Muscle of leg (tissue), 11 donors: ENCODE results near the gene ANO1. TPM values are rescaled to one million over a fixed set of nuclear protein-coding genes. Genes with fewer than 3 reads are reported as not detected.

Experiments used
- DNase-seq: peaks from one replicate; pipeline ENCODE4 v3.0.0; 2013
- H3K27ac ChIP-seq: one replicate; pipeline ENCODE4 v1.5.1; 2013; ENCODE audit warnings: mild to moderate bottlenecking, low read length, control low read depth
- H3K27me3 ChIP-seq: one replicate; pipeline ENCODE4 v1.6.1; 2013; ENCODE audit warnings: low read length; ENCODE audit not compliant: control insufficient read depth, insufficient read depth
- H3K36me3 ChIP-seq: one replicate; pipeline ENCODE4 v1.6.1; 2013; ENCODE audit warnings: low read length; ENCODE audit not compliant: control insufficient read depth, insufficient read depth
- H3K4me1 ChIP-seq: one replicate; pipeline ENCODE4 v1.6.1; 2013; ENCODE audit warnings: low read length; ENCODE audit not compliant: control insufficient read depth, insufficient read depth
- H3K4me3 ChIP-seq: one replicate; pipeline ENCODE4 v1.5.1; 2013; ENCODE audit warnings: low read length, control low read depth
- H3K9me3 ChIP-seq: replicated peaks from 2 replicates; pipeline ENCODE4 v1.6.1; 2013; ENCODE audit warnings: low read depth, low read length; ENCODE audit not compliant: control insufficient read depth
- WGBS: methylation state at CpG from one replicate; pipeline ENCODE4 v1.1.5; 2013; ENCODE audit warnings: missing lambda C conversion rate; ENCODE audit not compliant: insufficient coverage; 5-methylcytosine and 5-hydroxymethylcytosine counted together
- polyA plus RNA-seq, 8 donors: library from polyadenylated mRNA; unstranded; fragments of 120-200 nt; gene quantifications; one replicate each; pipeline versions ENCODE4 v1.2.1 to v1.2.3, GENCODE V29; 2013; ENCODE audit warnings: inconsistent platforms in 1 of 8, low replicate concordance in 1 of 8; ENCODE audit not compliant: insufficient read length in 8 of 8, insufficient read depth in 1 of 8
- total RNA-seq: library from RNA; stranded (reverse); fragments of 120-200 nt; gene quantifications from one replicate; pipeline ENCODE4 v1.2.4, GENCODE V29; 2013

Gene ANO1
- total and polyA plus RNA-seq, 9 donors, result 5.1 to 15.4 (median 8.2) TPM

DNA sequence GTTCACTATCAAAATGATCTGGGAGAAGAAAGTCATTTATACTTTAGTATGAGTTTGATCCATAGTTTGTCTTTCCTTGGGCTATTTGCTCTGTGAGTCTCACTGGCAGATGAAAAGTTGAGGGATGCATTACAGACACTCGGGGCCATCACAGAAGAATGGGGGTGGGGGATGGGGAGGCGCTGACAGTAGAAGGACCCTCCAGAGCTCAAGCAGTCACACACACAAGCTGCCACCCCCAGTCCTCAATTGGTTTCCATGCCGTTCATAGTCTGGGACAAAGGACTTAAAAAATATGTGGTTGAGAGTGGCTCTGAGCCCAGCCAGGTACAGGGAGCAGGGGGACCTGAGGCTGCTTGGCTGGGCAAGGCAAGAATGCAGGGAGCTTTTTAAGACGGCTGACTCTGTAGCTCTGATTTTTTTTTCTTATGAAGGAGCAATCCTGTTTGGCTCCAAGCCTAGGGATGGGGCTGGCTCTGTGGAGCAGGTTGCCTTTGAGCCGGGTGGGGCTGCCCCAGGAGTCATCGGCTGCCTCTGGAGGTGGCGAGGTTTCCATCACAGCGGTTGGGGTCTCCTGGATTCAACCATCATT, 13.3 kb upstream of the ANO1 start:
- Histone ChIP-seq H3K9me3 (no peaks in the 10 kb centered on the region), H3K27ac (no peak overlapping the region), H3K36me3 (no peaks in the 10 kb centered on the region), H3K27me3 (peaks cover 20% of the 10 kb centered on the region), H3K4me3 (no peak overlapping the region), H3K4me1 (no peaks in the 10 kb centered on the region)
- DNase-seq, result no peak
- WGBS, result 54% methylated on average over 4 of the region's 8 CpGs

DNA sequence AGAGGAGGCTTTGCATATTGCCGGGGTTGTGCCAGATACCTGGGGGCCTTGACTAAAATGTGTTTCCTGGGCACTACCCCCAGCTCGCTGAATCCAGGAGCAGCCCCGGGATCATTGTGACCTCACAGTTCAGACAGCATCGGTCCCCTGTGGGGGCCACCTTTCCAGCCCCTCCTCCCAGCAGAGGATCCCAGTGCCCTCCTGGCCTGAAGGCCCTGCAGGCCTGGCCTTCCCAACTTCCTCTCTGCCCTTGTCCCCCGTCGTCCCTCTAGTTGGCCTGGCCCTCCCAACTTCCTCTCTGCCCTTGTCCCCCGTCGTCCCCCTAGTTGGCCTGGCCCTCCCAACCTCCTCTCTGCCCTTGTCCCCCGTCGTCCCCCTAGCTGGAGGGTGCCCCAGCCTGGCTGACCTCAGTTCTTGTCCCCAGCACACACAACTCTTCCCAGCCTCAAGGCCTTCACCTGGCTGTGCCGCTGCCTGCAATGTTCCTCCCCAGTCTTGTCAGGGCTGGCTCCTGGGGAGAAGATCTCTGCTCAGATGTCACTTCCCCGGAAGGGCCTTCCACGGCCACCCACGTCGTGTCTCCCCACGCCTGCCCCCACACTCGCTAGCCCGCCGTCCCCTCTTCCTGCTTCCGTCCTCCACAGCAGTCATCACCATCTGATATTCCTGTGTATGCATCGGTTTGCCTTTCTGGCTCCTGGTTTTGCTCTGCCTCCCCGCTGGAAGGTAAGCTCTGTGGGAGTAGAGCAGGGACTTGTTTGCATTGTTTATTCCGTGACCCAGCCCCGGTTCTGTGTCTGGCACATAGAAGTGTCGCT, 12.6 kb upstream of the ANO1 start:
- Histone ChIP-seq H3K4me3 (no peak overlapping the region), H3K36me3 (no peaks in the 10 kb centered on the region), H3K27me3 (peaks cover 22% of the 10 kb centered on the region), H3K9me3 (no peaks in the 10 kb centered on the region), H3K27ac (no peak overlapping the region), H3K4me1 (no peaks in the 10 kb centered on the region)
- no peak for DNase-seq
- 82% methylated on average over 18 of the region's 25 CpGs for WGBS

DNA sequence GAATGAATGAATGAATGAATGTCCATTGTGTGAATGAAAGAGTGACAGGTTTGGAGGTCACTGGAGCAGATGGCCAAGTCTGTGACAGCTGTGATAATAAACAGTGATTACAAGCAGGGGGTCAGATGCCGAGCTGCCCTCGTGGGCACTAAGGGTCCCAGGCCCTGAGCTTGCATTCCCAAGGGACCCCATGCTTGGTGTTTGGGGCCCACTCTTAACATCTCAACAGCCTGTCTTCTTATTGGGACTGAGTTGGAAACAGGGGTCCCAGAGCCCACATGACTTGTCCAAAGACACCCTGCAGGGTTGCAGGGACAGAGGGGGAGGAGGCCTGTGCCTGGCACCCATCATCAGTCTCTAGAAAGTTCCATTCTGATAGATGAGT, 12.0 kb upstream of the ANO1 start:
- no peaks in the 10 kb centered on the region for H3K36me3 ChIP-seq
- no peak for DNase-seq
- no peak overlapping the region for H3K27ac ChIP-seq
- H3K4me1 ChIP-seq, result no peaks in the 10 kb centered on the region
- peaks cover 26% of the 10 kb centered on the region for H3K27me3 ChIP-seq
- no CpG with 5 or more reads among the region's 2 CpGs for WGBS
- H3K4me3 ChIP-seq, result no peak overlapping the region
- no peaks in the 10 kb centered on the region for H3K9me3 ChIP-seq

DNA sequence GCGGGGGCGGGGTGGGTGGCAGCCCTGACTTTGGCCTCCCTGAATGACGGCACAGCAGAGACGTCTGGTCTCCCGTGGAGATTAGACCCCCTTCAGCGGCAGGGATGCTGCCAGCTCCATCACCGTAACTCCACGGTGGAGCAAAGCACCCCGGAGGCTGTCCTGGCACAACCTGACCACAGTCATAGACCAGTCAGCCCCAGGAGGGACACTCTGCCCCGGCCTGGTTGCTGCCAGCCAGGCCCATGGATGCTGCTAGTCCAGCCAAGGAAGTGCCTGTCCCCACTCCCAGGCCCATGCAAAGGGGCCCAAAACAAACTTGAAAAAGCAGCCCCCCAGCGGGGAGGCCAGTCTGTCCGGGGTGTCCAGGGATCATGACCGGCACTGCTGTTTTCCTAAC, 11.5 kb upstream of the ANO1 start:
- Histone ChIP-seq H3K36me3 (no peaks in the 10 kb centered on the region), H3K4me1 (no peaks in the 10 kb centered on the region), H3K27ac (no peak overlapping the region), H3K9me3 (no peaks in the 10 kb centered on the region), H3K27me3 (peaks cover 29% of the 10 kb centered on the region), H3K4me3 (no peak overlapping the region)
- DNase-seq, result no peak
- 90% methylated on average over 5 of the region's 13 CpGs for WGBS

DNA sequence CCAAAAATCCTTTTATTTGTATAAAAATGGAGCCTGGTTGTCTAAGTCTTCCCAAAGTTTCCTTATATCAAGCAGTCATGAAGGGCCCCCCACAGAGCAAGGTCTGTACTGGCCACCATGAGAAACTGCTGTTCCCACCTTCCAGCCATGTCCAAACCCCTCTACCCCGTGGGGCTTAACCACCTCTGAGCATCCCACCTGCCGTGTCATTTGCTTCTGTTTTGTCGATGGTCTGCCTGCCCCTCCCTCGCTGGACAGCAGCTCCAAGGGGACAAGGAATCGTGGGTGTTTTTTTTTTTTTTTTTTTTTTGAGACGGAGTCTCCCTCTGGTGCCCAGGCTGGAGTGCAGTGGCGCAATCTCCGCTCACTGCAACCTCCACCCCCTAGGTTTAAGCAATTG, 11.1 kb upstream of the ANO1 start:
- H3K4me3 ChIP-seq, result no peak overlapping the region
- H3K4me1 ChIP-seq, result peaks cover 2% of the 10 kb centered on the region
- H3K27ac ChIP-seq, result no peak overlapping the region
- DNase-seq, result no peak
- 86% methylated on average over 1 of the region's 8 CpGs for WGBS
- H3K27me3 ChIP-seq, result peaks cover 33% of the 10 kb centered on the region
- no peaks in the 10 kb centered on the region for H3K36me3 ChIP-seq
- no peaks in the 10 kb centered on the region for H3K9me3 ChIP-seq

DNA sequence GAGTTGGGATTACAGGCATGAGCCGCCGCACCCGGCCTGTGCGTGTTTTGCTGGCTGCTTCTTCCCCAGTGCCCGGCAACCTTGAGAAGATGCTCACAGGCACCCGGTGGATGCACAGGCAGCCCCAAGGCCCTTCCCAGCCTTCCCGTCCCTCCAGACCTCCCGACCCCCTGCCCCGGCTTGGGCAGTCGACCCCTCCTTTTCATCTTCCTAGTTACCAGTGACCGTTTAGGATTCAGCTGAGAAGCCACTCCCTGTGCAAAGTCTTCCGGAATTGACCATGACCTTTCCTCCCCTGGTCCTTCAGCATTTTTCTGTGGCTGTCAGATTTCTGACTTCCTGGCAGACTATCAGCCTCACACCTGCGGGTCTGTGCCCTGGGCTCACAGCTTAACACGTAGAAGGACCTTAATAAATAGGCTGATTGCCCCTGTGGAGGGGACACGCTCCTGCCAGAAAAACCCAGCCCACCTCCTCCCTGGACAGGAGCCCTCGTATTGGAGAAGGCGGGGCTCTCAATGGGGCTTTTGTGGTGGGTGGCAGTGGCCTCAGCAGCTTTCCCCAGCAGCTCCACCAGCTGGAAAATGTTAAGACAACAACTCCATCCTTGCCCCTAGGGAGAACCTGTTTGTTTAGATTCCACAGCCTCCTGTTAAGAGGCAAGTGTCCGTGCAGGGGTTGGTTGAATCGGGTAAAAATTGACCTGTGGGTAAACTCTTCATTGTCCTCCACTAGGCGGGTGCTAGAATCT, 10.4 kb upstream of the ANO1 start:
- peaks cover 9% of the 10 kb centered on the region for H3K4me1 ChIP-seq
- no peak for DNase-seq
- H3K27ac ChIP-seq, result no peak overlapping the region
- H3K9me3 ChIP-seq, result no peaks in the 10 kb centered on the region
- H3K36me3 ChIP-seq, result no peaks in the 10 kb centered on the region
- H3K4me3 ChIP-seq, result no peak overlapping the region
- 52% methylated on average over 14 of the region's 20 CpGs for WGBS
- H3K27me3 ChIP-seq, result peaks cover 41% of the 10 kb centered on the region

DNA sequence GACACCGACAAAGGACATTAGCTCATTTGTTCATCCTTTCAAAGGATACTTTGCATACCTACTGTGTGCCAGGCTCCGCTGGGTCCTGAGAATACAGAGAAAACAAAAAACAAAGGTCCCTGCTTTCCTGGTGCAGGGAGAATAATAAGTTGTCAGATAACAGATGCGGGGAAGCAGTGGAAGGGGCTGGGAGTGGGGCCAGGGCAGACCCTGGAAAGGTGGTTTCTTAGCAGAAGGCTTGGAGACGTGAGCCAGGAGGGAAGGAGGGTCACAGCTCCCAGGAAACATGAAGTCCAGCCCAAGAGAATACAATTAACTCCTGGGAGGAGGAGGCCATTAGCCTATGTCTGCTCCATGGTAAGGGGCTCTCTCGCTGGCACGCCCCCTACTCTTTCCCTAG, 9.8 kb upstream of the ANO1 start:
- no peaks in the 10 kb centered on the region for H3K36me3 ChIP-seq
- H3K27ac ChIP-seq, result no peak overlapping the region
- no peak for DNase-seq
- H3K9me3 ChIP-seq, result no peaks in the 10 kb centered on the region
- peaks cover 15% of the 10 kb centered on the region for H3K4me1 ChIP-seq
- WGBS, result 65% methylated on average over 3 of the region's 6 CpGs
- no peak overlapping the region for H3K4me3 ChIP-seq
- H3K27me3 ChIP-seq, result peaks cover 46% of the 10 kb centered on the region

DNA sequence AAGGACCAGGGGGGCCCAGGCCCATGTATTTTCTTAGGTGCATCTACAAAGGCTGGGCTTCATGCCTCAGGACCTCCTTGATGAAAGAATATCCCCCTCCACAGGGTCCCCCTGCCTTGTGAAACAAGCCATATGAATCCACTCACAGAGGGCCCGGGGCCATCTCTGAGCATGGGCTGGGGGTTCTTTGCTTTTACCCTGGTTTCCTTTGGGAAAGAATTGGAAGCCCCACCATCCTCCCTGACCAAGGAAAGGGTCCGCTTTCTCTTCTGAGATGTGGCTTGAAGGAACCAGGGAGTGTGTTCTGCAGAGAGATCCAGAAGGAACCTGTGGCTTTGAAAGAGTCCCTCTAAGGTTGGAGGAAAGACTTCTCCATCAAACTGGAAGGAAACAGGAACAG, 9.2 kb upstream of the ANO1 start:
- WGBS, result no CpG with 5 or more reads among the region's 2 CpGs
- H3K4me3 ChIP-seq, result no peak overlapping the region
- no peaks in the 10 kb centered on the region for H3K9me3 ChIP-seq
- H3K27me3 ChIP-seq, result peaks cover 53% of the 10 kb centered on the region
- no peaks in the 10 kb centered on the region for H3K36me3 ChIP-seq
- DNase-seq, result no peak
- H3K27ac ChIP-seq, result no peak overlapping the region
- peaks cover 20% of the 10 kb centered on the region for H3K4me1 ChIP-seq

DNA sequence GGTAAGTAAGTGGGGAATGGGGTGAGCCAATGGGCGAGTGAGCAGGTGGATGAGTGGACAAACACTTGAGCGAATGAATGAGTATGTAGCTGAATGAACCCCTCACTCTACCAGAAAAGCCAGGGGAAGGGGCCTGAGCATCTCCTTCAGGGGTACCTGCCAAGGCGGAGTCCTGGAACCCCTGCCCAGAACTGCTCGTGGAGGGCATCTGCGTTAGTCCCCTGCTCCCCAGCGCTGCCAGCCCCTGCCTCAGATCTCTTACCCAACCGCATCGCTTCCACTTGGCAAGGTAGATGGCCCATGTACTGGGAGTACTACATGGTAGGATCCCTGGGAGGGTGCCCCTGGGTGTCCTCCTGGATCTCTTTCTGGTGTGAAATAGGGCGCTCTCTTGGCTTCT, 7.4 kb upstream of the ANO1 start:
- no peaks in the 10 kb centered on the region for H3K9me3 ChIP-seq
- peaks cover 62% of the 10 kb centered on the region for H3K27me3 ChIP-seq
- WGBS, result 100% methylated on average over 6 of the region's 9 CpGs

DNA sequence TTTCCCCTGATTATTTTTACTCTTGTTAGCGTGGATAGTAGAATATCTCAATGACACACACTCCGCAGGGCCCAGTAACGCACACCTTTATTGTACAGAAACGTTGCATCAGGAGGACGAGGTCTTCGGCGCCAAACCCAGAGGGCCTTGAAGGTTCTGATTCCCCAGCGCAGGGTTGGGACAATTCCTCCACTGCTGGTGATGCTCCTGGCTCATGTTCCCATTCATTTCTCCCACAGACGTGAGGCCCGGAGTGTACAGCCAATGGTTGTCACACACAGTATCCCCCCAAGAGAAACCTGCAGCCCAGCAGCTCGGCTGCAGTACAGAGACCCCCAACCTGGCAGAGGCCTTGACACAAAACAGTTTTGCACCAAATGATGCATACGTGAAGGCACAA, 6.1 kb upstream of the ANO1 start:
- H3K36me3 ChIP-seq, result no peaks in the 10 kb centered on the region
- no peak overlapping the region for H3K4me3 ChIP-seq
- DNase-seq, result no peak
- no peaks in the 10 kb centered on the region for H3K9me3 ChIP-seq
- peaks cover 75% of the 10 kb centered on the region for H3K27me3 ChIP-seq
- peaks cover 22% of the 10 kb centered on the region for H3K4me1 ChIP-seq
- 85% methylated on average over 9 of the region's 12 CpGs for WGBS
- H3K27ac ChIP-seq, result no peak overlapping the region

More for the DNA sequence above, 7.4 kb upstream of the ANO1 start:
- H3K36me3 ChIP-seq, result no peaks in the 10 kb centered on the region
- no peak for DNase-seq
- peaks cover 22% of the 10 kb centered on the region for H3K4me1 ChIP-seq
- no peak overlapping the region for H3K4me3 ChIP-seq
- H3K27ac ChIP-seq, result no peak overlapping the region
